Stimulated activated CD4-positive, alpha-beta T cell treated with anti-CD3 and anti-CD28 coated beads, Interleukin-1b, Interleukin-23, amount 100 ng/mL, for 24 hours (primary cell): ENCODE results near the gene SUPT20HL1.

Experiments used
- DNase-seq, 4 experiments: peaks; one replicate each; pipeline ENCODE4 v3.0.0-alpha.2; 2020; ENCODE audit warnings: low read depth in 4 of 4, low spot score in 1 of 4

Gene SUPT20HL1

DNA sequence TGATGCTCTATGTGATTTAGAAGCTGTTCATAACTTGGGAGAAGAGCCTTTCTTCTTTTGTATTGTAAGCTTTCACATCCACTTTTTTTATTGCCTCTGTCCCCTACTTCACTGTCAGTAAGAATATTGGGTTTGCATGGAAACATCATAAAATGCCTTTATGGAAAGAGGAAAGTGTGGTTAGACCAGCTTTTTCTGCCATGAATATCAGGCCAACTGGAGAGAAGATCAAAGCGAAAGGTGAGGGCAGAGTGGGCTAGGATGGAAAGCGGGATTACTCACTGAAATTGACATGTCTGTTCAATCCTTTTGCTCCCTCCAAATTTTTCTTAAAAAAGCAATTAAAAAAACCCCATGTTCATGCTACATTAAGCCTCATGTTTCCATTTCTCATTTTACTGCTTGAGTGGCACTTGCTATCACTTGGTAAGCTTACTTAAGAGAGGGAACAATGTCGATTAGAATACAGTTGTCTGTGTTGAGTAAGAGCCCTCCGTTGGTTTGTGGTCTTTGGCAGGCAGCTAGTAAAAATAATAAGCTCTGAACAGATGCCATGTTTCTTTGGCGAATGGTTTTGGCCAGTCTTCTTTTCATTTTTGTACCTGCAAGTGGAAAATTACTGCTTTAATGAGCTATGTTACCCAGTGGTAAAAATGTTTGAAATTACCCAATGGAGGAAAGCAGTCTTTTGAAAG is 35.9 kb downstream of the SUPT20HL1 start:
- no peak for DNase-seq

DNA sequence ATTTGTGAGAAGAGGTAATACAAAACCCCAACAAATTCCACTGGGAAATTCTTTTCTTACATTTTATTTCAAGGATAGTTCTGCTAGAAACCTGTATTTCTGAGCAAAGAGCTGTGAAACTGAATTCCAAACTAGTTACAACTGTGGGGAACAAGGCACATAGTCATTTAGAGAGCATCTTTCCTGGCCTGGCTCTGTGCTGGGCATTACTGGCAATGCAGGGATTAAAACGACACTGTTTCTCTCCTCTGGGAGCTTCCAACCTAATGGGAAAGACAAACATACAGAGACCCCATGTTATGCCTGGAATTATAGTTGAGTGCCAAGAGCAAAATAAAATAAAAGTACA is 36.5 kb downstream of the SUPT20HL1 start:
- DNase-seq: no peak

DNA sequence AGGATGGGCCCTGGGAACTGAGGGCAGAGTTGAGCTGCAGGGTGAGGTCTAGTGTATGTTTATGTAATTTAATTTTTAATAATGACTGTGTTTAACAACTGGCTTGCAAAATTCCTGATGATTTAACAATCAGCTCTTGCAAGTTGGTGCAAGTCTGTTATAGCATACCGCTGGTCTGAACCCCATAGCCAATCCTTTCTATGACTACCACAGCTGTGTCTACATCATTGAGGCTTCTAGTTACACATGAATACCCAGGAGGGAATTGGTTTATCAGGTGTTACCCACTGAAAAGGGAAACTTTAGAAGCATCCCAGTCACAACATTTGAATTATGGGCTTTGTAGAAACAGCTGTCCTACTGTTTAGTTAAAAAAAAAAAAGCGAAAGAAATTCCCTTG is 38.3 kb downstream of the SUPT20HL1 start:
- no peak for DNase-seq

DNA sequence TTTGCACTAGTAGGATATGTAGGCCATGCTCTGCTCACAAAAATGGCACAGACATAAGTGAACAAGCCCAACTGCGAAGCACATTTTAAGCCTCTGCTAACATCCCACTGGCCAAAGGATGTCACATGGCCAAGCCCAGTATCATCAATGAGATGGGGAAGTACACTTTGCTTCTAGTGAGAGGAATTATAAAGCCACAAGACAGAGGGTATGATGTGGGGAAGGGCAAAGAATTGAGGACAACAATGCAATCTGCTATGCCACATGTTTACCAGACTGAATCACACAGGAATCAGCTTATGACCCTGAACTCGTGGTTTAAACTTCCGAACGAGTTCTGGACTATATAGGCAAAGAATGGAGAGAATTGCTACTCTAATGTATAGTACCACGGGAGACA is 39.1 kb downstream of the SUPT20HL1 start:
- no peak for DNase-seq

DNA sequence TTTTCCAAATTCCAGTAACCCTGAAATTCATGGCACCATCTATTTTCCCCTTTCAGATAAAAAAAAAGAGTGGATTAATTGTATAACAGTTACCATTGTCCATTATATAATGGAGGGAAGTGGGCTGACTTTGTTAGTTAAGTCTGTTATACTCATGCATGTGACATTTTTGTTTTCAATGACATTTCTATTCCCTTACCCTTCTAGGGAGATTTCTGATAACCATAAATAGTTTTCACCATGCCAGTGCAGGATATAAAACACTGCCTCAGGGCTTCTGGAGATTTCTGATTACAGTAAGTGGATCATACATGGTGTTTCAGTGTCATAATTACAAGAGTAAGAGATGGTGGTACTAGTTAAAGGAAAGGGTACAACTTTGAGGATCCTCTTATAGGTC is 45.5 kb downstream of the SUPT20HL1 start:
- no peak for DNase-seq
